Measurements from ENCODE around the gene PTPRK. TPM values are rescaled to one million over a fixed set of nuclear protein-coding genes. Genes with fewer than 3 reads are reported as not detected.

PTPRK gene
- total and polyA plus RNA-seq, 12 donors: 3.2 to 22.4 (median 15.0) TPM

DNA sequence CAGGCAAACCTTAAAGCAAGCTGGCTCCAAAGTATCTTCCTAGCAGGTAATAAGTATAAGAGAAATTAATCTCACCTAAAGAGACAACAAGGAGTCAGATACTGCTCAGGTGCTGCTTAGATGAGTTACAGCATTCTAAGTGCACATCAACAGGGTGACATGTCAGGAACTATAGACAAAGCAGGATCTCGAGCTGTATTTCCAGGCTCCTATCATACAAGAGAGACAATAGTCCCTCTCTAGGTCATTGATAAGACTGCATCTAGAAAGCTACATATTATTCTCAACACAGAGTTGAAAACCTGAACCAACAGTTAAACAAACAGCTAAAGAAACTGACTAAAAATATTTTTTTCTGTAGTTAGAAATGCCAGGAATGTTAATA, 3.9 kb downstream of the PTPRK start:
- Histone ChIP-seq H3K27me3 (no peaks in the 10 kb centered on the region), H3K4me1 (replicated peaks in 1 of 2) (peaks cover 0 to 5% of the 10 kb centered on the region in 2 donors), H3K9me3 (replicated peaks in 1 of 3) (no peaks in the 10 kb centered on the region), H3K36me3 (replicated peaks in 1 of 2) (no peaks in the 10 kb centered on the region), H3K27ac (no peak overlapping the region), H3K4me3 (no peak overlapping the region)
- 18 to 63% (median 44%) methylated on average over 1 of the region's 1 CpG for whole genome bisulfite sequencing, 4 donors
- TF ChIP-seq POLR2A (IDR thresholded peaks at IDR 0.05): no peak
- TF ChIP-seq, protein P1, sequence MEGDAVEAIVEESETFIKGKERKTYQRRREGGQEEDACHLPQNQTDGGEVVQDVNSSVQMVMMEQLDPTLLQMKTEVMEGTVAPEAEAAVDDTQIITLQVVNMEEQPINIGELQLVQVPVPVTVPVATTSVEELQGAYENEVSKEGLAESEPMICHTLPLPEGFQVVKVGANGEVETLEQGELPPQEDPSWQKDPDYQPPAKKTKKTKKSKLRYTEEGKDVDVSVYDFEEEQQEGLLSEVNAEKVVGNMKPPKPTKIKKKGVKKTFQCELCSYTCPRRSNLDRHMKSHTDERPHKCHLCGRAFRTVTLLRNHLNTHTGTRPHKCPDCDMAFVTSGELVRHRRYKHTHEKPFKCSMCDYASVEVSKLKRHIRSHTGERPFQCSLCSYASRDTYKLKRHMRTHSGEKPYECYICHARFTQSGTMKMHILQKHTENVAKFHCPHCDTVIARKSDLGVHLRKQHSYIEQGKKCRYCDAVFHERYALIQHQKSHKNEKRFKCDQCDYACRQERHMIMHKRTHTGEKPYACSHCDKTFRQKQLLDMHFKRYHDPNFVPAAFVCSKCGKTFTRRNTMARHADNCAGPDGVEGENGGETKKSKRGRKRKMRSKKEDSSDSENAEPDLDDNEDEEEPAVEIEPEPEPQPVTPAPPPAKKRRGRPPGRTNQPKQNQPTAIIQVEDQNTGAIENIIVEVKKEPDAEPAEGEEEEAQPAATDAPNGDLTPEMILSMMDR (IDR thresholded peaks at IDR 0.05): peak in 2 of 6 experiments; percentile 10 to 29
- no peak for DNase-seq
- intact Hi-C loops (cut with DNase I): no loop called here

DNA sequence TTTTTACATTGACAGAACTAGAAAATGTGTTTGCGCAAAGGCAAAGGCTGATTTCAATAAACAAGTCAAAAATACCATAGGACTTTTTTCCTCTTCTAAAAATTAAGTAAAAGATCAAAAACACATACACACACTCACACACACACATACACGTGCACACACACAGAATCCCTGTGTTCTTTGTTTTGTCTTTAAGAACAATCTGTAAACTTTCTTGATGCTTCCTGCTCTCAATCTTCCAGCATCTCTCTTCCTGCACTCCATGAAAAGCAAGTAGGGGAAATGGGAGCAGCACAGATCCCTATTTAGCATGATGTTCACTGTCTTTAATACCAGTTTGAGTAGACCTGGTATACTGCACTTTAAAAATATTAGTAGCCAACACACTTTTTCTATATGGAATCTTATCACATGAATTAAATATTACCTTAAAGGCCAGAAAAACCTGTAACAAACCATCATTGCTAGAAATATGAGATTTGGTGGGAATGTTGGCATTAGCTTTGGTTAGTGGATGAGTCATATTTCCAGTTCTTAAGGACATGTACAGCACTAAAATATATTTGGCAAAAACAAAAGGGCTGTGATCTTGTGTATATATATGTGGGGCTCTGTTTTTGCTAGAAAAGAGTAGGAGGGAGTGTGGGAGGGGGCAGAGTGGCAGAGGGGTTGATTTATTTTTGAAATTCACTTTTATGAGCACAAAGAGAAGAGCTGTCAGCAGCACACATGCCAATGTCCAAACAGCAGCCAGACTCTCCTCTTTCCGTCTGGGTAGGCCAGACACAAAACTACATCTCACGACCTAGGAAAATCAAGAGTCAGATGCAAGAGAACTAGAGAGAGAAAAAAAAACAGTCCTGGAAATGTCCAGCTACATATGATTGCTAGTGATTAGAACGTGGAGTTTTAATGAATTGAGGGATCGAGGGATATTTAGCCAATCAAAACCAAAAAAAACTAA, 4.6 kb downstream of the PTPRK start:
- H3K4me1 ChIP-seq (replicated peaks in 1 of 2): no peaks in the 10 kb centered on the region
- H3K27ac ChIP-seq: no peak overlapping the region
- H3K9me3 ChIP-seq (replicated peaks in 1 of 3): no peaks in the 10 kb centered on the region
- TF ChIP-seq POLR2A (IDR thresholded peaks at IDR 0.05): no peak
- TF ChIP-seq, protein P1 (IDR thresholded peaks at IDR 0.05): no peak
- no peaks in the 10 kb centered on the region for H3K27me3 ChIP-seq
- DNase-seq: no peak
- WGBS, 4 donors: 82 to 90% (median 86%) methylated on average over 6 of the region's 6 CpGs
- intact Hi-C loops (cut with DNase I): no loop called here
- no peaks in the 10 kb centered on the region for H3K36me3 ChIP-seq (replicated peaks in 1 of 2)
- H3K4me3 ChIP-seq: no peak overlapping the region

DNA sequence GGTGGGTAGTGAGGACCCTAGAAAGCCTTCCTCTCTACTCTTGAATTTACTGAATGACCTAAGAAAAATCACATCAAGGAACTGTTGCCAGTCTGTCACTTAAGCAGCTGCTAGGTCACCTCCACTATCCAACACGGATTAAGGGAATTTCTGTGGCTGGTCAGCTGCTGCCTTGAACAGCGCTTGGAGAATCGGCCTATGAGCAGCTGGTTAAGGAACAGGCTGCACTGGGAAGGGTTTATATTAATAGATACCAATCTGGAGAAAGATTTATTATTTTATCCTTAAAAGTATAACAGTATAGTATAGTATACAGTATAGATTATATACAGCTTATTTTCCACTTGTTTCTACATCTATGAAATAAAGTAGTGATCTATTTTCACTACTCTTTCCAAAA, 6.5 kb downstream of the PTPRK start:
- TF ChIP-seq, protein P1 (IDR thresholded peaks at IDR 0.05): no peak
- TF ChIP-seq POLR2A (IDR thresholded peaks at IDR 0.05): no peak
- 87 to 100% (median 93%) methylated on average over 3 of the region's 3 CpGs for WGBS, 4 donors
- H3K9me3 ChIP-seq (replicated peaks in 1 of 3): no peaks in the 10 kb centered on the region
- no peak overlapping the region for H3K27ac ChIP-seq
- no peaks in the 10 kb centered on the region for H3K4me1 ChIP-seq (replicated peaks in 1 of 2)
- H3K36me3 ChIP-seq (replicated peaks in 1 of 2): no peaks in the 10 kb centered on the region
- no peaks in the 10 kb centered on the region for H3K27me3 ChIP-seq
- H3K4me3 ChIP-seq: no peak overlapping the region
- intact Hi-C loops (cut with DNase I): no loop called here
- DNase-seq: no peak

DNA sequence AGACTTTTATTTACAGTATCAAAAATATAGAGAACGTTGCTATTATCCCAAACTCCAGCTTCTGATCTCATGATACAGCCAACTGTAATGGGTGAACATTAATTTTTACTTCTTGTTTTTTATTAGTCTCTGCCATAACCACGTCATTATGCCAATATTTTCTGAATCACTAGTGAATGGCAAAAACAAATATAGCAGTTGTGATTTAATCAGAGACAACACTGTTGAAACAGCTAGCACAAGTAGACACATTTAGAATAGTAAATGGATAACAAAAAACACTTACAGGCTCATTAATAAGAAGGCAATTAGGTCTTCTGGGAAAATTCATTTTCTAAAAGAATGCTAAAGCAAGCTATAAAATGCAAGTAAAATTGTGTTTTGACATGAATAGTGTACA, 8.1 kb downstream of the PTPRK start:
- Histone ChIP-seq H3K36me3 (replicated peaks in 1 of 2) (no peaks in the 10 kb centered on the region), H3K4me3 (no peak overlapping the region), H3K27me3 (no peaks in the 10 kb centered on the region), H3K27ac (no peak overlapping the region), H3K9me3 (replicated peaks in 1 of 3) (no peaks in the 10 kb centered on the region), H3K4me1 (replicated peaks in 1 of 2) (no peaks in the 10 kb centered on the region)
- 82 to 89% (median 85%) methylated on average over 2 of the region's 2 CpGs for WGBS, 4 donors
- no peak for DNase-seq
- intact Hi-C loops (cut with DNase I): no loop called here
- TF ChIP-seq, protein P1 (IDR thresholded peaks at IDR 0.05): no peak
- no peak for TF ChIP-seq POLR2A (IDR thresholded peaks at IDR 0.05)
